WTC11 (cell line): ENCODE measurements around the gene MCF2L. TPM values are rescaled to one million over a fixed set of nuclear protein-coding genes. Genes with fewer than 3 reads are reported as not detected.

Experiments used
- ATAC-seq: fragments of 200-7000 bp; cut with Tn5 transposase; 2 replicates; pipeline ENCODE4 v1.10.0; 2021; ENCODE audit warnings: mild to moderate bottlenecking, moderate library complexity
- CTCF ChIA-PET: fragments of 300-600 bp; sonication (Branson Sonifier 250); formaldehyde crosslinking; loops from one replicate; lab custom pipeline; 2021; ENCODE audit warnings: antibody characterized with exemption; lab: Charles Lee
- POLR2A ChIA-PET: fragments of 350-600 bp; sonication (Branson Sonifier 250); formaldehyde crosslinking; loops from one replicate; lab custom pipeline; 2021; ENCODE audit warnings: antibody characterized with exemption; lab: Charles Lee
- DNase-seq: peaks from one replicate; pipeline ENCODE4 v3.0.0; 2021; ENCODE audit warnings: low spot score
- H3K27ac Mint-ChIP-seq: 2 replicates; pipeline ENCODE4 v1.8.0; 2021; ENCODE audit warnings: mixed read lengths
- H3K27me3 Mint-ChIP-seq: 2 replicates; pipeline ENCODE4 v1.8.0; 2021; ENCODE audit warnings: low read depth, mild to moderate bottlenecking, moderate library complexity, mixed read lengths
- H3K36me3 Mint-ChIP-seq: 2 replicates; pipeline ENCODE4 v1.8.0; 2021; ENCODE audit warnings: mixed read lengths
- H3K4me1 Mint-ChIP-seq: 2 replicates; pipeline ENCODE4 v1.8.0; 2022; ENCODE audit warnings: mixed read lengths
- H3K4me3 Mint-ChIP-seq: 2 replicates; pipeline ENCODE4 v1.8.0; 2021; ENCODE audit warnings: mild to moderate bottlenecking, moderate library complexity, mixed read lengths
- H3K9me3 Mint-ChIP-seq: 2 replicates; pipeline ENCODE4 v1.8.0; 2021; ENCODE audit warnings: mixed read lengths
- AFF4 ChIP-seq: sonication (generic); formaldehyde crosslinking; IDR thresholded peaks from 2 replicates; pipeline ENCODE4 v1.8.1; 2023; ENCODE audit warnings: mild to moderate bottlenecking, missing genetic modification reagents, borderline replicate concordance
- E2F1 ChIP-seq: sonication (generic); formaldehyde crosslinking; IDR thresholded peaks from 2 replicates; pipeline ENCODE4 v1.8.0; 2022; ENCODE audit warnings: mild to moderate bottlenecking, missing genetic modification reagents
- MAX ChIP-seq: sonication (generic); formaldehyde crosslinking; IDR thresholded peaks from 2 replicates; pipeline ENCODE4 v1.8.0; 2022; ENCODE audit warnings: mild to moderate bottlenecking, missing genetic modification reagents
- SOX15 ChIP-seq: fragments of 250-450 bp; sonication (Bioruptor Pico); IDR thresholded peaks from 2 replicates; pipeline ENCODE4 v1.9.0; 2021; ENCODE audit warnings: mild to moderate bottlenecking
- TCF7 ChIP-seq: sonication (generic); formaldehyde crosslinking; IDR thresholded peaks from 2 replicates; pipeline ENCODE4 v1.8.0; 2022; ENCODE audit warnings: mild to moderate bottlenecking, low read depth, missing genetic modification reagents, moderate library complexity
- USF1 ChIP-seq: sonication (generic); formaldehyde crosslinking; IDR thresholded peaks from 2 replicates; pipeline ENCODE4 v1.8.0; 2022; ENCODE audit warnings: mild to moderate bottlenecking, missing genetic modification reagents
- ZNF219 ChIP-seq: sonication (generic); formaldehyde crosslinking; IDR thresholded peaks from 2 replicates; pipeline ENCODE4 v1.8.0; 2023; ENCODE audit warnings: missing genetic modification reagents, mild to moderate bottlenecking, borderline replicate concordance
- ZNF263 ChIP-seq: sonication (generic); formaldehyde crosslinking; IDR thresholded peaks from 2 replicates; pipeline ENCODE4 v1.8.1; 2022; ENCODE audit warnings: low read depth, mild to moderate bottlenecking, moderate library complexity, missing genetic modification reagents
- ZNF671 ChIP-seq: fragments of 250-450 bp; sonication (Bioruptor Pico); IDR thresholded peaks from 2 replicates; pipeline ENCODE4 v1.8.0; 2021; ENCODE audit warnings: mild to moderate bottlenecking
- total RNA-seq: library from RNA; stranded (reverse); gene quantifications from 3 replicates; pipeline ENCODE4 v1.2.3, GENCODE V29; 2021
- TF ChIP-seq, protein P1 (sequence below): sonication (generic); formaldehyde crosslinking; IDR thresholded peaks from 2 replicates; pipeline ENCODE4 v1.8.0; 2022; ENCODE audit warnings: mild to moderate bottlenecking, missing genetic modification reagents
- TF ChIP-seq, protein P2 (sequence below): sonication (generic); formaldehyde crosslinking; IDR thresholded peaks from 2 replicates; pipeline ENCODE4 v1.8.1; 2022; ENCODE audit warnings: low read depth, mild to moderate bottlenecking, moderate library complexity, missing genetic modification reagents, borderline replicate concordance
- TF ChIP-seq, protein P3 (sequence below): fragments of 250-450 bp; sonication (Bioruptor Pico); conservative IDR thresholded peaks from 2 replicates; pipeline ENCODE4 v1.9.0; 2021; ENCODE audit warnings: mild to moderate bottlenecking
- TF ChIP-seq, protein P4 (sequence below): fragments of 250-450 bp; sonication (Bioruptor Pico); IDR thresholded peaks from 2 replicates; pipeline ENCODE4 v1.9.0; 2021; ENCODE audit warnings: mild to moderate bottlenecking, borderline replicate concordance
- TF ChIP-seq, protein P5 (sequence below): sonication (generic); formaldehyde crosslinking; conservative IDR thresholded peaks from 2 replicates; pipeline ENCODE4 v1.8.1; 2023; ENCODE audit warnings: mild to moderate bottlenecking, low read depth, missing genetic modification reagents, moderate library complexity

MCF2L gene
- total RNA-seq, 1 experiment from 2014 or later = 34.8 TPM

- TF ChIP-seq ZNF263 (CRISPR knock-in tag) (no peak), MAX (CRISPR knock-in tag) (no peak), ZNF671 (CRISPR knock-in tag) (no peak), TCF7 (CRISPR knock-in tag) (no peak), USF1 (no peak)
- TF ChIP-seq, protein P1, sequence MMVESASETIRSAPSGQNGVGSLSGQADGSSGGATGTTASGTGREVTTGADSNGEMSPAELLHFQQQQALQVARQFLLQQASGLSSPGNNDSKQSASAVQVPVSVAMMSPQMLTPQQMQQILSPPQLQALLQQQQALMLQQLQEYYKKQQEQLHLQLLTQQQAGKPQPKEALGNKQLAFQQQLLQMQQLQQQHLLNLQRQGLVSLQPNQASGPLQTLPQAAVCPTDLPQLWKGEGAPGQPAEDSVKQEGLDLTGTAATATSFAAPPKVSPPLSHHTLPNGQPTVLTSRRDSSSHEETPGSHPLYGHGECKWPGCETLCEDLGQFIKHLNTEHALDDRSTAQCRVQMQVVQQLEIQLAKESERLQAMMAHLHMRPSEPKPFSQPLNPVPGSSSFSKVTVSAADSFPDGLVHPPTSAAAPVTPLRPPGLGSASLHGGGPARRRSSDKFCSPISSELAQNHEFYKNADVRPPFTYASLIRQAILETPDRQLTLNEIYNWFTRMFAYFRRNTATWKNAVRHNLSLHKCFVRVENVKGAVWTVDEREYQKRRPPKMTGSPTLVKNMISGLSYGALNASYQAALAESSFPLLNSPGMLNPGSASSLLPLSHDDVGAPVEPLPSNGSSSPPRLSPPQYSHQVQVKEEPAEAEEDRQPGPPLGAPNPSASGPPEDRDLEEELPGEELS (CRISPR knock-in tag) = no peak
- TF ChIP-seq, protein P2, sequence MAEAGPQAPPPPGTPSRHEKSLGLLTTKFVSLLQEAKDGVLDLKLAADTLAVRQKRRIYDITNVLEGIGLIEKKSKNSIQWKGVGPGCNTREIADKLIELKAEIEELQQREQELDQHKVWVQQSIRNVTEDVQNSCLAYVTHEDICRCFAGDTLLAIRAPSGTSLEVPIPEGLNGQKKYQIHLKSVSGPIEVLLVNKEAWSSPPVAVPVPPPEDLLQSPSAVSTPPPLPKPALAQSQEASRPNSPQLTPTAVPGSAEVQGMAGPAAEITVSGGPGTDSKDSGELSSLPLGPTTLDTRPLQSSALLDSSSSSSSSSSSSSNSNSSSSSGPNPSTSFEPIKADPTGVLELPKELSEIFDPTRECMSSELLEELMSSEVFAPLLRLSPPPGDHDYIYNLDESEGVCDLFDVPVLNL = no peak
- TF ChIP-seq, protein P3, sequence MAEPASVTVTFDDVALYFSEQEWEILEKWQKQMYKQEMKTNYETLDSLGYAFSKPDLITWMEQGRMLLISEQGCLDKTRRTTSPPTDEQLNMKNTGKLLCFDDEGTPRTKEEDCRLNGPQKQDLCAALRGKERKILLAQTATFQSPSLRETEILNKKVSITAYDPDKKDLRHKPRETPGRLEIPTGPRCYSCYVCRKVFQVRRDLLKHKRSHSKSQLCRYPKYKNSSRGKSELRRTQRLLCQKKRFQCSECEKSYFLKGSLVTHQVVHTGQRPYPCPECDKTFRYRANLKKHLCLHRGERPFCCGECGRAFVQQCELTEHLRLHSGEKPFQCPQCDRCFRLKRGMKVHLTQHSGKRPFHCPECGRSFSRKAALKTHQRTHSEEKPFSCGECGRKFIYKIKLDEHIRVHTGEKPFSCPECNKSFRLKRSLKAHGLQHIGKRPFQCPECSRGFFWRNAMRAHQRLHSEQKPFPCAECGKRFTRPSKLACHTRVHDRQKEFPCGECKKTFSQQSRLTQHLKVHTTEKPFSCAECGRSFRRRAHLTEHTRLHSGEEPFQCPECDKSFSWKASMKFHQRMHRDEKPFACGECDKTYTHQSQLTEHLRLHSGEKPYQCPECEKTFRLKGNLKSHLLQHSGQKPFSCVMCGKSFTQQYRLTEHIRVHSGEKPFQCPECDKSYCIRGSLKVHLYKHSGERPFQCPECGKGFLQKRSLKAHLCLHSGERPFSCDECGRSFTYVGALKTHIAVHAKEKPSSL (CRISPR knock-in tag) = no peak
- TF ChIP-seq, protein P4, sequence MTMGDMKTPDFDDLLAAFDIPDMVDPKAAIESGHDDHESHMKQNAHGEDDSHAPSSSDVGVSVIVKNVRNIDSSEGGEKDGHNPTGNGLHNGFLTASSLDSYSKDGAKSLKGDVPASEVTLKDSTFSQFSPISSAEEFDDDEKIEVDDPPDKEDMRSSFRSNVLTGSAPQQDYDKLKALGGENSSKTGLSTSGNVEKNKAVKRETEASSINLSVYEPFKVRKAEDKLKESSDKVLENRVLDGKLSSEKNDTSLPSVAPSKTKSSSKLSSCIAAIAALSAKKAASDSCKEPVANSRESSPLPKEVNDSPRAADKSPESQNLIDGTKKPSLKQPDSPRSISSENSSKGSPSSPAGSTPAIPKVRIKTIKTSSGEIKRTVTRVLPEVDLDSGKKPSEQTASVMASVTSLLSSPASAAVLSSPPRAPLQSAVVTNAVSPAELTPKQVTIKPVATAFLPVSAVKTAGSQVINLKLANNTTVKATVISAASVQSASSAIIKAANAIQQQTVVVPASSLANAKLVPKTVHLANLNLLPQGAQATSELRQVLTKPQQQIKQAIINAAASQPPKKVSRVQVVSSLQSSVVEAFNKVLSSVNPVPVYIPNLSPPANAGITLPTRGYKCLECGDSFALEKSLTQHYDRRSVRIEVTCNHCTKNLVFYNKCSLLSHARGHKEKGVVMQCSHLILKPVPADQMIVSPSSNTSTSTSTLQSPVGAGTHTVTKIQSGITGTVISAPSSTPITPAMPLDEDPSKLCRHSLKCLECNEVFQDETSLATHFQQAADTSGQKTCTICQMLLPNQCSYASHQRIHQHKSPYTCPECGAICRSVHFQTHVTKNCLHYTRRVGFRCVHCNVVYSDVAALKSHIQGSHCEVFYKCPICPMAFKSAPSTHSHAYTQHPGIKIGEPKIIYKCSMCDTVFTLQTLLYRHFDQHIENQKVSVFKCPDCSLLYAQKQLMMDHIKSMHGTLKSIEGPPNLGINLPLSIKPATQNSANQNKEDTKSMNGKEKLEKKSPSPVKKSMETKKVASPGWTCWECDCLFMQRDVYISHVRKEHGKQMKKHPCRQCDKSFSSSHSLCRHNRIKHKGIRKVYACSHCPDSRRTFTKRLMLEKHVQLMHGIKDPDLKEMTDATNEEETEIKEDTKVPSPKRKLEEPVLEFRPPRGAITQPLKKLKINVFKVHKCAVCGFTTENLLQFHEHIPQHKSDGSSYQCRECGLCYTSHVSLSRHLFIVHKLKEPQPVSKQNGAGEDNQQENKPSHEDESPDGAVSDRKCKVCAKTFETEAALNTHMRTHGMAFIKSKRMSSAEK (CRISPR knock-in tag) = no peak
Observed at GRCh38 chr13:112965573-112966115, 3.4 kb upstream of the MCF2L start (continued).

- Mint-ChIP-seq H3K27ac (no peak overlapping the region), H3K36me3 (no peaks in the 10 kb centered on the region; the same call in 1 of the 2 replicates), H3K4me1 (peaks cover 11% of the 10 kb centered on the region), H3K27me3 (peaks cover 15% of the 10 kb centered on the region), H3K4me3 (no peak overlapping the region), H3K9me3 (peaks cover 7% of the 10 kb centered on the region)
- no peak for DNase-seq
- POLR2A ChIA-PET = no interaction called here
- ATAC-seq = no peak
- CTCF ChIA-PET = interaction anchor here (1.2 to 1.8 kb wide), 3 partner anchors 10 to 63 kb away, joined by 3 to 6 read pairs (median 3); no protein-coding TSS in a partner anchor
- TF ChIP-seq USF1 (no peak), E2F1 (no peak), ZNF219 (CRISPR knock-in tag) (no peak), SOX15 (CRISPR knock-in tag) (no peak), AFF4 (CRISPR knock-in tag) (no peak)
- TF ChIP-seq, protein P5, sequence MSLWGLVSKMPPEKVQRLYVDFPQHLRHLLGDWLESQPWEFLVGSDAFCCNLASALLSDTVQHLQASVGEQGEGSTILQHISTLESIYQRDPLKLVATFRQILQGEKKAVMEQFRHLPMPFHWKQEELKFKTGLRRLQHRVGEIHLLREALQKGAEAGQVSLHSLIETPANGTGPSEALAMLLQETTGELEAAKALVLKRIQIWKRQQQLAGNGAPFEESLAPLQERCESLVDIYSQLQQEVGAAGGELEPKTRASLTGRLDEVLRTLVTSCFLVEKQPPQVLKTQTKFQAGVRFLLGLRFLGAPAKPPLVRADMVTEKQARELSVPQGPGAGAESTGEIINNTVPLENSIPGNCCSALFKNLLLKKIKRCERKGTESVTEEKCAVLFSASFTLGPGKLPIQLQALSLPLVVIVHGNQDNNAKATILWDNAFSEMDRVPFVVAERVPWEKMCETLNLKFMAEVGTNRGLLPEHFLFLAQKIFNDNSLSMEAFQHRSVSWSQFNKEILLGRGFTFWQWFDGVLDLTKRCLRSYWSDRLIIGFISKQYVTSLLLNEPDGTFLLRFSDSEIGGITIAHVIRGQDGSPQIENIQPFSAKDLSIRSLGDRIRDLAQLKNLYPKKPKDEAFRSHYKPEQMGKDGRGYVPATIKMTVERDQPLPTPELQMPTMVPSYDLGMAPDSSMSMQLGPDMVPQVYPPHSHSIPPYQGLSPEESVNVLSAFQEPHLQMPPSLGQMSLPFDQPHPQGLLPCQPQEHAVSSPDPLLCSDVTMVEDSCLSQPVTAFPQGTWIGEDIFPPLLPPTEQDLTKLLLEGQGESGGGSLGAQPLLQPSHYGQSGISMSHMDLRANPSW (CRISPR knock-in tag) = no peak
Observed at GRCh38 chr13:112966776-112967175, 2.2 kb upstream of the MCF2L start.
